B cell (primary cell): ENCODE measurements around the gene FADS2. TPM values are rescaled to one million over a fixed set of nuclear protein-coding genes. Genes with fewer than 3 reads are reported as not detected.

Source experiments
- ATAC-seq: fragments of 200-7000 bp; cut with Tn5 transposase; one replicate; pipeline ENCODE4 v1.10.0; 2021; ENCODE audit warnings: low read depth, mild to moderate bottlenecking, moderate number of reproducible peaks, moderate library complexity
- CTCF ChIA-PET: fragments of 350-600 bp; sonication (Branson Sonifier 250); formaldehyde crosslinking; loops from one replicate; lab custom pipeline; 2021; ENCODE audit warnings: antibody characterized with exemption, inconsistent platforms; lab: Charles Lee
- POLR2A ChIA-PET: fragments of 350-600 bp; sonication (Branson Sonifier 250); formaldehyde crosslinking; loops from one replicate; lab custom pipeline; 2021; ENCODE audit warnings: antibody characterized with exemption; lab: Charles Lee
- DNase-seq: peaks from one replicate; pipeline ENCODE4 v3.0.0; 2013
- H2AFZ ChIP-seq: 2 replicates; pipeline ENCODE4 v1.6.1; 2012; ENCODE audit warnings: mild to moderate bottlenecking, low read depth, low read length; ENCODE audit not compliant: insufficient read depth, poor library complexity, severe bottlenecking
- H3K27ac ChIP-seq, 2 donors: 1 replicate in 1 of 2; 2 replicates in 1 of 2; pipeline ENCODE4 v1.5.1; 2012 to 2013; ENCODE audit warnings: low read length in 2 of 2, mild to moderate bottlenecking in 2 of 2, moderate library complexity in 1 of 2
- H3K27me3 ChIP-seq, 4 experiments: fragments of 200-600 bp in 1 of 4; sonication (generic) in 1 of 4; replicated peaks in 1 of 4; 1 replicate in 2 of 4; 2 replicates in 2 of 4; pipeline versions ENCODE4 v1.6.1 to v1.7.0; 2013 to 2016; ENCODE audit warnings: low read length in 3 of 4, mild to moderate bottlenecking in 2 of 4, mixed read lengths in 1 of 4, moderate library complexity in 1 of 4; ENCODE audit not compliant: insufficient read depth in 4 of 4, control insufficient read depth in 3 of 4; ENCODE audit errors: control extremely low read depth in 1 of 4
- H3K36me3 ChIP-seq, 2 experiments: replicated peaks in 1 of 2; 1 replicate in 1 of 2; 2 replicates in 1 of 2; pipeline versions ENCODE4 v1.6.1 to v1.7.1; 2013; ENCODE audit warnings: low read length in 1 of 2; ENCODE audit not compliant: insufficient read depth in 2 of 2, control insufficient read depth in 1 of 2; ENCODE audit errors: control extremely low read depth in 1 of 2, extremely low read depth in 1 of 2
- H3K4me1 ChIP-seq, 2 donors: fragments of 200-600 bp in 1 of 2; sonication (generic) in 1 of 2; 1 replicate in 1 of 2; 2 replicates in 1 of 2; pipeline versions ENCODE4 v1.5.1 to v1.6.1; 2013 to 2017; ENCODE audit warnings: low read length in 2 of 2; ENCODE audit not compliant: control insufficient read depth in 2 of 2, insufficient read depth in 2 of 2
- H3K4me2 ChIP-seq: replicated peaks from 2 replicates; pipeline ENCODE3; 2012; ENCODE audit warnings: mild to moderate bottlenecking, low read depth, low read length; ENCODE audit not compliant: poor library complexity, severe bottlenecking
- H3K4me3 ChIP-seq, 5 experiments: fragments of 200-600 bp in 1 of 5; sonication (generic) in 1 of 5; 1 replicate in 3 of 5; 2 replicates in 2 of 5; pipeline versions ENCODE4 v1.5.1 to v1.7.0; 2011 to 2016; ENCODE audit warnings: low read length in 4 of 5, mild to moderate bottlenecking in 4 of 5, low read depth in 2 of 5, control low read depth in 1 of 5, moderate library complexity in 1 of 5; ENCODE audit not compliant: insufficient read depth in 1 of 5; ENCODE audit errors: control extremely low read depth in 1 of 5, extremely low read depth in 1 of 5
- H3K79me2 ChIP-seq: fragments of 200-600 bp; sonication (generic); one replicate; pipeline ENCODE4 v1.6.0; 2016; ENCODE audit warnings: low read length; ENCODE audit not compliant: control insufficient read depth, insufficient read depth
- H3K9ac ChIP-seq: fragments of 200-600 bp; sonication (generic); 2 replicates; pipeline ENCODE4 v1.6.1; 2017; ENCODE audit warnings: mild to moderate bottlenecking, low read length, moderate library complexity
- H3K9me3 ChIP-seq, 3 donors: one replicate each; pipeline versions ENCODE4 v1.6.1 to v1.7.1; 2013; ENCODE audit warnings: low read length in 2 of 3; ENCODE audit not compliant: control insufficient read depth in 2 of 3, insufficient read depth in 1 of 3; ENCODE audit errors: control extremely low read depth in 1 of 3
- H4K20me1 ChIP-seq: 2 replicates; pipeline ENCODE4 v1.6.0; 2012; ENCODE audit warnings: mild to moderate bottlenecking, low read length; ENCODE audit not compliant: insufficient read depth, control insufficient read depth, poor library complexity, severe bottlenecking
- H3K27ac Mint-ChIP-seq: one replicate; pipeline ENCODE4 v1.8.0; 2021; ENCODE audit warnings: mixed read lengths
- H3K27me3 Mint-ChIP-seq: one replicate; pipeline ENCODE4 v1.8.0; 2021; ENCODE audit warnings: mixed read lengths
- H3K4me1 Mint-ChIP-seq: one replicate; pipeline ENCODE4 v1.8.0; 2021; ENCODE audit warnings: mixed read lengths
- H3K4me3 Mint-ChIP-seq: one replicate; pipeline ENCODE4 v1.8.0; 2021; ENCODE audit warnings: mixed read lengths
- H3K9me3 Mint-ChIP-seq: one replicate; pipeline ENCODE4 v1.8.0; 2022; ENCODE audit warnings: mixed read lengths; ENCODE audit not compliant: insufficient read depth
- EZH2 ChIP-seq: IDR thresholded peaks from 2 replicates; pipeline ENCODE4 v1.6.1; 2012; ENCODE audit warnings: borderline replicate concordance, low read depth, mild to moderate bottlenecking, moderate library complexity, low read length; ENCODE audit not compliant: insufficient read depth, poor library complexity, severe bottlenecking
- WGBS: methylation state at CpG from one replicate; pipeline ENCODE4 v1.1.5; 2013; ENCODE audit warnings: missing lambda C conversion rate; ENCODE audit not compliant: insufficient coverage; 5-methylcytosine and 5-hydroxymethylcytosine counted together
- intact Hi-C: fragments of 100-400 bp; cut with micrococcal nuclease; formaldehyde crosslinking; loops from one replicate; pipeline ENCODE4 v1.10.0; 2022
- polyA plus RNA-seq: library from polyadenylated mRNA; depleted of rRNA; stranded (reverse); fragments of >200 nt; gene quantifications from 2 replicates; pipeline ENCODE4 v1.2.3, GENCODE V29; 2012
- total RNA-seq, 2 donors: library from RNA; stranded (reverse); fragments of 120-200 nt in 1 of 2; gene quantifications; 1 replicate in 1 of 2; 2 replicates in 1 of 2; pipeline versions ENCODE4 v1.2.3 to v1.2.4, GENCODE V29; 2013 to 2022
- TF ChIP-seq, protein P1 (sequence below): fragments of 200-600 bp; IDR thresholded peaks from one replicate; pipeline ENCODE4 v1.8.0; 2022; ENCODE audit warnings: antibody characterized with exemption, mild to moderate bottlenecking

FADS2 gene
- total and polyA plus RNA-seq, 2 donors (not counting 1 experiment from before 2014, with no cell fraction given): 1.5 to 5.9 TPM

GRCh38 chr11:61778357-61778886, 49.7 kb upstream of the FADS2 start:
- Mint-ChIP-seq H3K9me3 (no peaks in the 10 kb centered on the region), H3K27me3 (peaks cover 12% of the 10 kb centered on the region), H3K27ac (no peak overlapping the region), H3K4me1 (peaks cover 17% of the 10 kb centered on the region), H3K4me3 (peak overlapping the region; percentile 73)
- Histone ChIP-seq H3K79me2 (no peaks in the 10 kb centered on the region), H3K4me3 (no peak overlapping the region), H3K9ac (no peak overlapping the region), H4K20me1 (no peaks in the 10 kb centered on the region), H3K4me2 (no peak overlapping the region), H3K36me3 (no peaks in the 10 kb centered on the region), H3K4me1 (peaks cover 12 to 13% of the 10 kb centered on the region in 2 donors), H3K27me3 (peaks cover 0 to 8% (median 0%) of the 10 kb centered on the region in 4 experiments), H2AFZ (no peak overlapping the region), H3K9me3 (no peaks in the 10 kb centered on the region), H3K27ac (no peak overlapping the region)
- DNase-seq: no peak
- TF ChIP-seq EZH2: no peak
- TF ChIP-seq, protein P1, sequence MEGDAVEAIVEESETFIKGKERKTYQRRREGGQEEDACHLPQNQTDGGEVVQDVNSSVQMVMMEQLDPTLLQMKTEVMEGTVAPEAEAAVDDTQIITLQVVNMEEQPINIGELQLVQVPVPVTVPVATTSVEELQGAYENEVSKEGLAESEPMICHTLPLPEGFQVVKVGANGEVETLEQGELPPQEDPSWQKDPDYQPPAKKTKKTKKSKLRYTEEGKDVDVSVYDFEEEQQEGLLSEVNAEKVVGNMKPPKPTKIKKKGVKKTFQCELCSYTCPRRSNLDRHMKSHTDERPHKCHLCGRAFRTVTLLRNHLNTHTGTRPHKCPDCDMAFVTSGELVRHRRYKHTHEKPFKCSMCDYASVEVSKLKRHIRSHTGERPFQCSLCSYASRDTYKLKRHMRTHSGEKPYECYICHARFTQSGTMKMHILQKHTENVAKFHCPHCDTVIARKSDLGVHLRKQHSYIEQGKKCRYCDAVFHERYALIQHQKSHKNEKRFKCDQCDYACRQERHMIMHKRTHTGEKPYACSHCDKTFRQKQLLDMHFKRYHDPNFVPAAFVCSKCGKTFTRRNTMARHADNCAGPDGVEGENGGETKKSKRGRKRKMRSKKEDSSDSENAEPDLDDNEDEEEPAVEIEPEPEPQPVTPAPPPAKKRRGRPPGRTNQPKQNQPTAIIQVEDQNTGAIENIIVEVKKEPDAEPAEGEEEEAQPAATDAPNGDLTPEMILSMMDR: no peak
- ChIA-PET CTCF (interaction anchor here (0.9 to 2.6 kb wide), 2 partner anchors 10 to 19 kb away, joined by 3 to 11 read pairs; no protein-coding TSS in a partner anchor), POLR2A (no interaction called here)
- no peak for ATAC-seq
- intact Hi-C loops: no loop called here
- WGBS: 89% methylated on average over 7 of the region's 11 CpGs

DNA sequence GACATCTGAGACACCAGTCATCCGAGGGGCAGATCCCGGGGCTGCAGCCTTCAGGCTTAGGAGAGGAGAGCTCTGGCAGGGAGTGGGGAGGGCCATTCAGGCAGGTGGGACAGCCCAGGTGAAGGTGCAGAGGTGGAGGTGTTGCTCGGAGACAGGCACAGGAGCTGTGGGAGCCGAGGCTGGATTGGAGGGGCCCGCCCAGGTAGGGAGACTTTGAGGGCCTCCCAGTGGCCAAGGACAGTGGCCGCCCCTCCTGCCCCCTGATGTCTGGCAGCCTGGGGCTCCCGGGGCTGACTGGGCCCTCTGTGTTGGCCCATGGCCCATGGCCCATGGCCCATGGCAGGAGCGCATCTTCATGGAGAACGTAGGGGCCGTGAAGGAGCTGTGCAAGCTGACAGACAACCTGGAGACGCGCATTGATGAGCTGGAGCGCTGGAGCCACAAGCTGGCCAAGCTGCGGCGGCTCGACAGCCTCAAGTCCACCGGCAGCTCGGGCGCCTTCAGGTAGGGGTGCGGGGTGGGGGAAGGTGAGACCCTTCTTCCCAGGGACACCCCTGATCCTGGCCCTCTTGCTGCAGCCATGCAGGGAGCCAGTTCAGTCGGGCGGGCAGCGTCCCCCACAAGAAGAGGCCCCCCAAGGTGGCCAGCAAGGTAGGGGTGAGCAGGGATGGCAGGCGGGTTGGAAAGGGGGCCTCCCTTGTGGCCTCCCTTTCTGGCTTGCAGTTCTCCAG, 49.0 kb upstream of the FADS2 start:
- Histone ChIP-seq H3K4me3 (no peak overlapping the region), H2AFZ (no peak overlapping the region), H3K36me3 (no peaks in the 10 kb centered on the region), H3K27me3 (peaks cover 0 to 8% (median 0%) of the 10 kb centered on the region in 4 experiments), H3K4me1 (peaks cover 12 to 13% of the 10 kb centered on the region in 2 donors), H3K9ac (no peak overlapping the region), H3K4me2 (no peak overlapping the region), H3K9me3 (no peaks in the 10 kb centered on the region), H3K79me2 (no peaks in the 10 kb centered on the region), H4K20me1 (no peaks in the 10 kb centered on the region), H3K27ac (no peak overlapping the region)
- intact Hi-C loops: no loop called here
- POLR2A ChIA-PET: no interaction called here
- DNase-seq (no peak), ATAC-seq (no peak)
- CTCF ChIA-PET: interaction anchor here (0.9 to 2.6 kb wide), 2 partner anchors 9 to 18 kb away, joined by 3 to 11 read pairs; no protein-coding TSS in a partner anchor
- WGBS: 93% methylated on average over 20 of the region's 24 CpGs
- Mint-ChIP-seq H3K27ac (no peak overlapping the region), H3K27me3 (peaks cover 12% of the 10 kb centered on the region), H3K9me3 (no peaks in the 10 kb centered on the region), H3K4me3 (no peak overlapping the region), H3K4me1 (peaks cover 17% of the 10 kb centered on the region)
- TF ChIP-seq, protein P1: no peak
- TF ChIP-seq EZH2: no peak
